ENCODE data around the gene SIMC1. TPM values are rescaled to one million over a fixed set of nuclear protein-coding genes. Genes with fewer than 3 reads are reported as not detected.
"Not testable (repeated sequence)": the region's sequence is repeated elsewhere in the genome, so short reads cannot be mapped to it uniquely, and the experiment has no call there.

Gene SIMC1
- total RNA-seq, 1 donor from 2014 or later = 11.5 TPM

- H3K4me3 ChIP-seq (ENCODE audit: low read depth, low read length); H3K36me3 ChIP-seq (ENCODE audit: control insufficient read depth, insufficient read depth, low read length); DNase-seq (ENCODE audit: low read depth): not testable (repeated sequence)
- peaks cover 24% of the 10 kb centered on the region for H3K27me3 ChIP-seq (ENCODE audit: control insufficient read depth, insufficient read depth, low read length)
Measured at GRCh38 chr5:176195487-176196207, 42.6 kb upstream of the SIMC1 start.

DNA sequence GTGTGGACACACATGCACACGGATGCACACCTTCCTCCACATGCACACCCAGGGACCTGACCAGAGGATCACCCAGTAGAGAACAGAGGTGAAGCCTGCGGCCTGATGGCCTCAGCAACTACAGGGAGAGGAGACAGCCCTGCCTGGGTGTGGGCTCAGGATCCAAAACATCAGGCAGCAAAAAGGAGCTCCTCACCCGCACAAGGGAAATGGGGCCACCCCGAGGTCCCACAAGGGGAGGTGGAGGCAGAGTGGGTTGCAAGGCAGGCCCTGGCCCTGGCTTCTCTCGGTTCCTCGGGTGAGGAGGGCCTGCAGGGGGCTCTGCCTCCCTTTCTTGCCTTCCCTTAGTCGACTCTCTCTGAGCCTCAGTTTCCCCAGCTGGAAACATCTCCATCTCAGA lies 41.4 kb upstream of the SIMC1 start:
- not testable (repeated sequence) for H3K4me3 ChIP-seq (ENCODE audit: low read depth, low read length); DNase-seq (ENCODE audit: low read depth); H3K36me3 ChIP-seq (ENCODE audit: control insufficient read depth, insufficient read depth, low read length)
- peaks cover 24% of the 10 kb centered on the region for H3K27me3 ChIP-seq (ENCODE audit: control insufficient read depth, insufficient read depth, low read length)

DNA sequence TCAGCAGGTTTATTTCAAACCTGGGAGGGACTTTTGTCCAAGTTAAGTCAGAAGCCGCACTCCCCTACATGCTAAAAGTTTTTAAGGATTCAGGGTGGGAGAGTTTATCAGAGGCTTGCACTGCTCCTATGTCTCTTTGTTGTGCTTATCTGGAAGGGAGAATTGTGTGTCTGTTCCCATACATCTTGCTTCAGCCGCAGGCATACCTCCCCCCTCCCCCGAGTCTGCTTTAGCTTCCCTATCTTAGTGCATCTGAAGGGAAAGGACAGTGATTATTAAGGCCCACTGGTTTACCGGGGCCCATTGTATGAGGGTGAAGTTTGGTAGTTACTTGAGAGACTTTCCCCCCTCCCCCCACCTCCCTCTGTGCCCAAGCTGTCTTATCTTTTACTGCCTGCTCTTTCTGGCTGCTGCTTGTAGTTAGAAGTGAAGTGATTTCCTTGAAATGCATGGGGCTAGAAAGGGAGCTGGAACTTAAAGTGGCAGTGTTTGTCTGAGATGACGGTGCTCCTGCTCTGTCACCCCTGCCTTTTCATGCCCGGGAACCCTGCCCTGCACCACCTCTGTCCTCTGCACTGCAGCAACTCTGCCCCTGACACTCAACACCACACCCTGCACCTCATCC lies 40.9 kb upstream of the SIMC1 start:
- not testable (repeated sequence) for DNase-seq (ENCODE audit: low read depth); H3K36me3 ChIP-seq (ENCODE audit: control insufficient read depth, insufficient read depth, low read length); H3K4me3 ChIP-seq (ENCODE audit: low read depth, low read length)
- peaks cover 23% of the 10 kb centered on the region for H3K27me3 ChIP-seq (ENCODE audit: control insufficient read depth, insufficient read depth, low read length)

GRCh38 chr5:176198299-176198698 lies 39.9 kb upstream of the SIMC1 start:
- not testable (repeated sequence) for H3K36me3 ChIP-seq (ENCODE audit: control insufficient read depth, insufficient read depth, low read length); H3K4me3 ChIP-seq (ENCODE audit: low read depth, low read length); DNase-seq (ENCODE audit: low read depth)
- H3K27me3 ChIP-seq (ENCODE audit: control insufficient read depth, insufficient read depth, low read length) = peaks cover 23% of the 10 kb centered on the region

- H3K36me3 ChIP-seq (ENCODE audit: control insufficient read depth, insufficient read depth, low read length); DNase-seq (ENCODE audit: low read depth): not testable (repeated sequence)
- Histone ChIP-seq H3K27me3 (ENCODE audit: control insufficient read depth, insufficient read depth, low read length) (peaks cover 19% of the 10 kb centered on the region), H3K4me3 (ENCODE audit: low read depth, low read length) (peak overlapping the region; percentile 22)
Measured at GRCh38 chr5:176198991-176199733, 39.1 kb upstream of the SIMC1 start.

DNA sequence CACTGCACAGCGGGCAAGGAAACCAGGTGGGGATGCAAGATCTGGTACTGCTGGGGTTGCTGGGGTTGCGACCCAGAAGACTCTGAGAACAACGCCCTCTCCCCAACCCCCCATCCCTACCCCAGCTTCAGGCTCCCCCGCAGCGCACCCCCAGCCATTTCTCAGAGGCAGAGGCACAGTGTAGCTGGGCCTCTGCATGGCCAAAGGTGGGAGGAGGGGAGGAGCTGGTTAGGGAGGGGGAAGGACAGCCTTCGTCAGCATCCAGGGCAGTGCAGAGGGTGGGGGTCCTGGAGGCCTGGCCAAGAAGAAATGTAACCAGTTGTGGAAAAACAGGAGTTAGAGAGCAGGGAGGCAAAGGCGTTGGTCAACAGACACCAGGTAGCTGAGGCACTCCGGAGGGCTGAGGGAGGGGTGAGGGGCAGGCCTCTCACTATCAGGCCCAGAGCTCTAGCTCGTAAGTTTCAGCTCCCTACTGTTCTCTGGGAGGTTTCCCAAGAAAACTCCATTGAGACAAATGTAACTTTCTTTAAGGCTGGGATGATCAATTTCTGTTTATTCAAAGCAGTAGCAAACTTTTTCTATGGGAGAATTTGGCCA lies 38.3 kb upstream of the SIMC1 start:
- H3K36me3 ChIP-seq (ENCODE audit: control insufficient read depth, insufficient read depth, low read length); DNase-seq (ENCODE audit: low read depth); H3K4me3 ChIP-seq (ENCODE audit: low read depth, low read length): not testable (repeated sequence)

GRCh38 chr5:176201811-176202210 lies 36.4 kb upstream of the SIMC1 start:
- H3K27me3 ChIP-seq (ENCODE audit: control insufficient read depth, insufficient read depth, low read length) = peaks cover 13% of the 10 kb centered on the region
- no peak overlapping the region for H3K4me3 ChIP-seq (ENCODE audit: low read depth, low read length)
- no peaks in the 10 kb centered on the region for H3K36me3 ChIP-seq (ENCODE audit: control insufficient read depth, insufficient read depth, low read length)
- no peak for DNase-seq (ENCODE audit: low read depth)
- TF ChIP-seq CTCF (IDR thresholded peaks at IDR 0.05; ENCODE audit: insufficient read depth, low read length, poor library complexity, severe bottlenecking) = no peak

More for the DNA sequence above, 38.3 kb upstream of the SIMC1 start:
- H3K27me3 ChIP-seq (ENCODE audit: control insufficient read depth, insufficient read depth, low read length) = peaks cover 16% of the 10 kb centered on the region

DNA sequence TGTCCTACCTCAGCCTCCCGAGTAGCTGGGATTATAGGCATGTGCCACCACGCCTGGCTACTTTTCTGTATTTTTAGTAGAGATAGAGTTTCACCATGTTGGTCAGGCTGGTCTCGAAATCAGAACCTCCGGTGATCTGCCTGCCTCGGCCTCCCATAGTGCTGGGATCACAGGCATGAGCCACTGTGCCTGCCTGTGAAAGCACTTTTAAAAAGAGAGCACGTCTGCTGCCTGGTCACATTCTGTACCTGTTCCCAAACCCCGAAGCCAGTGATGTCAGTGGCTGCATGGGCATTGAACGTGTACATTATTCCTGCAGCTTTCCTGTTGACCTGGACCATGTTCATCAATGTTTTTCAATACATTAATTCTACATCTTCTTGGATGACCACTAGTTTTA lies 35.1 kb upstream of the SIMC1 start:
- Histone ChIP-seq H3K4me3 (ENCODE audit: low read depth, low read length) (no peak overlapping the region), H3K36me3 (ENCODE audit: control insufficient read depth, insufficient read depth, low read length) (no peaks in the 10 kb centered on the region), H3K27me3 (ENCODE audit: control insufficient read depth, insufficient read depth, low read length) (peaks cover 13% of the 10 kb centered on the region)
- TF ChIP-seq CTCF (IDR thresholded peaks at IDR 0.05; ENCODE audit: insufficient read depth, low read length, poor library complexity, severe bottlenecking) = no peak
- DNase-seq (ENCODE audit: low read depth) = no peak

DNA sequence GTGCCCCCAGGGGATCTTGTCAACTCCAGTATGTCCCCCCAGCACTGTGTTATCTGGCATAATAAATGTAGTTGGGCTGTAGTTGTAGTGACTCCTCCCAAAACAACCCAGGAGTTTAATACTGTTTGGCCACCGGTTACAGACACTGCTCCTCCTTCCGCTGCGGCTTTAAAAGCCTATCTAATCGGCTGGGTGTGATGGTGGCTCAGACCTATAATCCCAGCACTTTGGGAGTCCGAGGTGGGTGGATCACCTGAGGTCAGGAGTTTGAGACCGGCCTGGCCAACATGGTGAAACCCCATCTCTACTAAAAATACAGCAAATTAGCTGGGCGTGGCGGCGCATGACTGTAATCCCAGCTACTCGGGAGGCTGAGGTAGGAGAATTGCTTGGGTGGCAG lies 34.7 kb upstream of the SIMC1 start:
- DNase-seq (ENCODE audit: low read depth); H3K36me3 ChIP-seq (ENCODE audit: control insufficient read depth, insufficient read depth, low read length); H3K4me3 ChIP-seq (ENCODE audit: low read depth, low read length): not testable (repeated sequence)
- H3K27me3 ChIP-seq (ENCODE audit: control insufficient read depth, insufficient read depth, low read length) = peaks cover 13% of the 10 kb centered on the region

GRCh38 chr5:176214466-176215021 lies 23.7 kb upstream of the SIMC1 start:
- H3K4me3 ChIP-seq (ENCODE audit: low read depth, low read length); H3K27me3 ChIP-seq (ENCODE audit: control insufficient read depth, insufficient read depth, low read length); H3K36me3 ChIP-seq (ENCODE audit: control insufficient read depth, insufficient read depth, low read length); DNase-seq (ENCODE audit: low read depth): not testable (repeated sequence)

- not testable (repeated sequence) for DNase-seq (ENCODE audit: low read depth); H3K27me3 ChIP-seq (ENCODE audit: control insufficient read depth, insufficient read depth, low read length); H3K4me3 ChIP-seq (ENCODE audit: low read depth, low read length); H3K36me3 ChIP-seq (ENCODE audit: control insufficient read depth, insufficient read depth, low read length)
Measured at GRCh38 chr5:176216393-176216916, 21.8 kb upstream of the SIMC1 start.
